T-cell (primary cell): Measurements from ENCODE around the gene NT5C2. TPM values are rescaled to one million over a fixed set of nuclear protein-coding genes. Genes with fewer than 3 reads are reported as not detected.
"Not testable (repeated sequence)": the region's sequence is repeated elsewhere in the genome, so short reads cannot be mapped to it uniquely, and the experiment has no call there.

Experiments
- ATAC-seq, 4 experiments: fragments of 200-7000 bp in 3 of 4; fragments of 150-1000 bp in 1 of 4; cut with Tn5 transposase; replicated peaks in 1 of 4; 1 replicate in 3 of 4; 2 replicates in 1 of 4; pipeline ENCODE4 v1.10.0; 2021; ENCODE audit warnings: moderate library complexity in 3 of 4, mild to moderate bottlenecking in 2 of 4, moderate number of reproducible peaks in 1 of 4
- CTCF ChIA-PET, 2 donors: fragments of 300-600 bp; sonication (Branson Sonifier 250); formaldehyde crosslinking; loops; one replicate each; lab custom pipeline; 2022; ENCODE audit warnings: antibody characterized with exemption in 2 of 2; lab: Charles Lee
- POLR2A ChIA-PET, 2 donors: fragments of 300-600 bp; sonication (Branson Sonifier 250); formaldehyde crosslinking; loops; one replicate each; lab custom pipeline; 2022; ENCODE audit warnings: antibody characterized with exemption in 2 of 2; lab: Charles Lee
- DNase-seq, 35 experiments: peaks; one replicate each; pipeline versions ENCODE4 v3.0.0 to v3.0.0-alpha.2; 2013 to 2023
- H3K27ac ChIP-seq: one replicate; pipeline ENCODE4 v1.5.1; 2013; ENCODE audit warnings: low read length
- H3K27me3 ChIP-seq, 2 experiments: replicated peaks in 1 of 2; 1 replicate in 1 of 2; 2 replicates in 1 of 2; pipeline versions ENCODE4 v1.6.1 to v1.7.0; 2013; ENCODE audit warnings: low read length in 1 of 2, mixed read lengths in 1 of 2; ENCODE audit not compliant: control insufficient read depth in 2 of 2, insufficient read depth in 2 of 2; ENCODE audit errors: extremely low read depth in 1 of 2
- H3K36me3 ChIP-seq, 2 donors: 1 replicate in 1 of 2; 2 replicates in 1 of 2; pipeline versions ENCODE4 v1.6.1 to v1.7.0; 2013; ENCODE audit warnings: low read length in 1 of 2; ENCODE audit not compliant: control insufficient read depth in 2 of 2, insufficient read depth in 1 of 2; ENCODE audit errors: extremely low read depth in 1 of 2
- H3K4me1 ChIP-seq, 2 experiments: 1 replicate in 1 of 2; 2 replicates in 1 of 2; pipeline versions ENCODE4 v1.6.1 to v1.7.0; 2013; ENCODE audit warnings: low read length in 2 of 2, mixed read lengths in 1 of 2; ENCODE audit not compliant: insufficient read depth in 2 of 2, control insufficient read depth in 1 of 2; ENCODE audit errors: extremely low read depth in 1 of 2
- H3K4me3 ChIP-seq, 2 donors: 1 replicate in 1 of 2; 2 replicates in 1 of 2; pipeline versions ENCODE4 v1.5.1 to v1.7.0; 2013; ENCODE audit warnings: mild to moderate bottlenecking in 2 of 2, low read length in 1 of 2, moderate library complexity in 1 of 2; ENCODE audit not compliant: control insufficient read depth in 1 of 2; ENCODE audit errors: extremely low read depth in 1 of 2
- H3K9me3 ChIP-seq: 2 replicates; pipeline ENCODE4 v1.7.0; 2013
- H3K27ac Mint-ChIP-seq, 2 donors: one replicate each; pipeline ENCODE4 v1.8.0; 2020 to 2021; ENCODE audit warnings: mild to moderate bottlenecking in 2 of 2, mixed read lengths in 2 of 2
- H3K27me3 Mint-ChIP-seq, 2 donors: one replicate each; pipeline ENCODE4 v1.8.0; 2021 to 2022; ENCODE audit warnings: mixed read lengths in 2 of 2
- H3K36me3 Mint-ChIP-seq: one replicate; pipeline ENCODE4 v1.8.0; 2021; ENCODE audit warnings: mixed read lengths
- H3K4me1 Mint-ChIP-seq, 3 donors: one replicate each; pipeline ENCODE4 v1.8.0; 2020 to 2022; ENCODE audit warnings: mixed read lengths in 3 of 3, mild to moderate bottlenecking in 1 of 3
- H3K4me3 Mint-ChIP-seq, 3 donors: one replicate each; pipeline ENCODE4 v1.8.0; 2020 to 2022; ENCODE audit warnings: mild to moderate bottlenecking in 3 of 3, mixed read lengths in 3 of 3, moderate library complexity in 3 of 3
- H3K9me3 Mint-ChIP-seq, 3 donors: one replicate each; pipeline ENCODE4 v1.8.0; 2020 to 2022; ENCODE audit warnings: mixed read lengths in 3 of 3
- WGBS: methylation state at CpG from one replicate; pipeline ENCODE4 v1.1.5; 2013; ENCODE audit warnings: missing lambda C conversion rate; ENCODE audit not compliant: insufficient coverage; 5-methylcytosine and 5-hydroxymethylcytosine counted together
- total RNA-seq, 35 experiments: library from RNA in 6 of 35; stranded (reverse) in 6 of 35; fragments of 120-200 nt in 1 of 35; gene quantifications; one replicate each; pipeline versions ENCODE4 v1.2.1 to v1.2.4 and lab custom pipeline; 2013 to 2026

The NT5C2 gene
- total RNA-seq, 5 donors from 2014 or later (not counting 1 experiment from before 2014, with no cell fraction given): 49.7 to 63.5 (median 54.0) TPM

- CTCF ChIA-PET: interaction anchor here (0.6 kb wide), 2 partner anchors 27 to 568 kb away, joined by 3 to 4 read pairs; no protein-coding TSS in a partner anchor
- Mint-ChIP-seq H3K36me3 (no peaks in the 10 kb centered on the region), H3K27ac (no peak overlapping the region), H3K9me3 (no peaks in the 10 kb centered on the region), H3K27me3 (no peaks in the 10 kb centered on the region), H3K4me3 (no peak overlapping the region), H3K4me1 (peaks cover 5 to 15% (median 13%) of the 10 kb centered on the region in 3 donors)
- H3K27me3 ChIP-seq: no peaks in the 10 kb centered on the region
- H3K4me1 ChIP-seq: peaks cover 0 to 6% of the 10 kb centered on the region in 2 experiments
- no peaks in the 10 kb centered on the region for H3K9me3 ChIP-seq
- POLR2A ChIA-PET: no interaction called here
- no peaks in the 10 kb centered on the region for H3K36me3 ChIP-seq
- no peak overlapping the region for H3K4me3 ChIP-seq
- H3K27ac ChIP-seq: no peak overlapping the region
- WGBS: 89% methylated on average over 1 of the region's 3 CpGs
- DNase-seq (peak in 1 of 35 experiments; percentile 4), ATAC-seq (no peak)
These were observed 4.1 kb upstream of the NT5C2 start for GRCh38 chr10:103197174-103197573.

- CTCF ChIA-PET: interaction anchor here in 1 of 2 donors (0.6 kb wide), 1 partner anchor 26 kb away, joined by 3 read pairs; no protein-coding TSS in a partner anchor
- no peaks in the 10 kb centered on the region for H3K36me3 ChIP-seq
- ATAC-seq: no peak
- Mint-ChIP-seq H3K4me3 (no peak overlapping the region), H3K36me3 (no peaks in the 10 kb centered on the region), H3K4me1 (peaks cover 12 to 21% (median 20%) of the 10 kb centered on the region in 3 donors), H3K9me3 (no peaks in the 10 kb centered on the region), H3K27ac (no peak overlapping the region), H3K27me3 (no peaks in the 10 kb centered on the region)
- 85% methylated on average over 2 of the region's 2 CpGs for WGBS
- H3K4me1 ChIP-seq: peaks cover 4 to 11% of the 10 kb centered on the region in 2 experiments
- POLR2A ChIA-PET: no interaction called here
- no peaks in the 10 kb centered on the region for H3K27me3 ChIP-seq
- no peaks in the 10 kb centered on the region for H3K9me3 ChIP-seq
- no peak overlapping the region for H3K4me3 ChIP-seq
- no peak for DNase-seq
- no peak overlapping the region for H3K27ac ChIP-seq
These were observed 3.4 kb upstream of the NT5C2 start for GRCh38 chr10:103196516-103196915.

- Mint-ChIP-seq H3K4me1 (peaks cover 27 to 37% (median 36%) of the 10 kb centered on the region in 3 donors), H3K36me3 (peaks cover 4% of the 10 kb centered on the region), H3K4me3 (peak overlapping the region; percentile 82 to 97 (median 91)), H3K27ac (peak overlapping the region; percentile 82 to 89), H3K9me3 (no peaks in the 10 kb centered on the region), H3K27me3 (no peaks in the 10 kb centered on the region)
- Histone ChIP-seq H3K9me3 (no peaks in the 10 kb centered on the region), H3K27ac (no peak overlapping the region), H3K4me3 (peak overlapping the region in 1 of 2 donors; percentile 42), H3K36me3 (no peaks in the 10 kb centered on the region), H3K4me1 (peaks cover 17 to 21% of the 10 kb centered on the region in 2 experiments), H3K27me3 (no peaks in the 10 kb centered on the region)
- ChIA-PET POLR2A (interaction anchor here in 1 of 2 donors (0.6 to 0.7 kb wide), 3 partner anchors 11 to 17 kb away, joined by 5 to 8 read pairs (median 5); no protein-coding TSS in a partner anchor), CTCF (interaction anchor here (0.5 to 1.0 kb wide), 3 partner anchors 44 to 54 kb away, joined by 3 read pairs; no protein-coding TSS in a partner anchor)
- ATAC-seq (no peak), DNase-seq (no peak)
- 94% methylated on average over 8 of the region's 14 CpGs for WGBS
These were observed 903 bp upstream of the NT5C2 start for GRCh38 chr10:103193820-103194529.

- DNase-seq (peak; percentile 4 to 68 (median 42)), ATAC-seq (peak; percentile 59 to 71 (median 63))
- Histone ChIP-seq H3K27ac (peak overlapping the region; percentile 85), H3K9me3 (no peaks in the 10 kb centered on the region), H3K4me3 (peak overlapping the region; percentile 91 to 93), H3K4me1 (peaks cover 17 to 24% of the 10 kb centered on the region in 2 experiments), H3K36me3 (no peaks in the 10 kb centered on the region), H3K27me3 (no peaks in the 10 kb centered on the region)
- H3K4me1 Mint-ChIP-seq: peaks cover 39 to 50% (median 50%) of the 10 kb centered on the region in 3 donors
- ChIA-PET CTCF (interaction anchor here in 1 of 2 donors (0.9 to 1.0 kb wide), 2 partner anchors 52 to 88 kb away, joined by 3 read pairs; no protein-coding TSS in a partner anchor), POLR2A (interaction anchor here (0.5 to 0.9 kb wide), 2 partner anchors 10 to 33 kb away, joined by 3 read pairs; no protein-coding TSS in a partner anchor)
- peak overlapping the region; percentile 97 to 99 (median 99) for H3K4me3 Mint-ChIP-seq
- H3K36me3 Mint-ChIP-seq: peaks cover 9% of the 10 kb centered on the region
- WGBS: under 1% methylated on average over 62 of the region's 62 CpGs
- H3K27me3 Mint-ChIP-seq: no peaks in the 10 kb centered on the region
- peak overlapping the region; percentile 77 to 98 for H3K27ac Mint-ChIP-seq
- H3K9me3 Mint-ChIP-seq: no peaks in the 10 kb centered on the region
These were observed 493 bp downstream of the NT5C2 start for GRCh38 chr10:103192451-103193106.

- no peaks in the 10 kb centered on the region for H3K36me3 ChIP-seq
- H3K4me1 ChIP-seq: peaks cover 17 to 26% of the 10 kb centered on the region in 2 experiments
- Mint-ChIP-seq H3K27me3 (no peaks in the 10 kb centered on the region), H3K9me3 (no peaks in the 10 kb centered on the region), H3K4me3 (peak overlapping the region; percentile 97 to 99 (median 99)), H3K27ac (peak overlapping the region; percentile 77 to 98), H3K4me1 (peaks cover 39 to 48% (median 48%) of the 10 kb centered on the region in 3 donors), H3K36me3 (peaks cover 9% of the 10 kb centered on the region)
- WGBS: 0% methylated on average over 11 of the region's 14 CpGs
- ATAC-seq (no peak), DNase-seq (peak in 3 of 35 experiments; percentile 2 to 4 (median 3))
- H3K27me3 ChIP-seq: no peaks in the 10 kb centered on the region
- POLR2A ChIA-PET: interaction anchor here (0.5 to 0.9 kb wide), 3 partner anchors 9 to 1825 kb away, joined by 3 to 6 read pairs (median 3); no protein-coding TSS in a partner anchor
- H3K27ac ChIP-seq: peak overlapping the region; percentile 85
- H3K9me3 ChIP-seq: no peaks in the 10 kb centered on the region
- CTCF ChIA-PET: interaction anchor here (0.5 to 0.9 kb wide), 3 partner anchors 53 to 1921 kb away, joined by 3 to 16 read pairs (median 3); no protein-coding TSS in a partner anchor
- peak overlapping the region; percentile 91 to 93 for H3K4me3 ChIP-seq
These were observed 1.0 kb downstream of the NT5C2 start for GRCh38 chr10:103192089-103192450.

- WGBS: 100% methylated on average over 2 of the region's 7 CpGs
- H3K27ac ChIP-seq, H3K9me3 ChIP-seq, ATAC-seq, H3K36me3 Mint-ChIP-seq, H3K27me3 ChIP-seq, H3K4me3 ChIP-seq, H3K27me3 Mint-ChIP-seq, DNase-seq, H3K36me3 ChIP-seq, H3K9me3 Mint-ChIP-seq: not testable (repeated sequence)
- H3K4me1 ChIP-seq: peaks cover 20 to 33% of the 10 kb centered on the region in 2 experiments
- H3K4me3 Mint-ChIP-seq: peak overlapping the region; percentile 97 to 99 (median 99)
- ChIA-PET POLR2A (interaction anchor here (0.6 kb wide), 4 partner anchors 10 to 41 kb away, joined by 3 read pairs; no protein-coding TSS in a partner anchor), CTCF (interaction anchor here (0.6 to 0.8 kb wide), 3 partner anchors 83 to 458 kb away, joined by 3 to 5 read pairs (median 3); no protein-coding TSS in a partner anchor)
- peak overlapping the region in 1 of 2 donors; percentile 77 for H3K27ac Mint-ChIP-seq
- peaks cover 44 to 56% (median 53%) of the 10 kb centered on the region in 3 donors for H3K4me1 Mint-ChIP-seq
These were observed 1.9 kb downstream of the NT5C2 start for GRCh38 chr10:103191198-103191597.
